ENCODE data around the gene PVALEF.

DNA sequence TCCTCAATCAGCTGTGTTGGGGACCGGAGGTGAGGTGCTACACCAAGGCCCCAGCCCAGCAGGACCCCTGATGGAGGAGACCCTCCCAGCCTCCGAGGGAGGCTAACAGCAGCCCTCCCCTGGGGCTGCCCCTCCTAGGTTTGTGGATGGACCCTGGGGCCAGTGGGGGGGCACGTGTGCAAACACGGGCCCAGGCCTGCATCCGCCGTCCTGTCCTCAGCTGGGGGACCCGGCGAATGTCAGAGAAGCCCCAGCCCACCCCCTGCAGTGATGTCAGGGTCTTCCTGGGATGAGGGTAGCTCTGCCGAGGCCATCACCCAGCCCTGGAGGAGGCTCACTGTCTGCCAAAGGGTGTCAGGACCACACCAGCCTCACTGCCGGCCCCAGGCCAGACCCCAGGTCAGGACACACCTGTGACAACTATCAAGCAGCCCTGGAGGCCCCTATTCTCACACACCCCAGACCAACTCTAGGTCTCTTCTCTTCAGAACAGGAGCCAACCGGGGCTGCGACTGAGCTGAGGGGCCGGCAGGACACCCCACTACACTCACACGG lies 30.7 kb downstream of the PVALEF start:
- TF ChIP-seq EZH2 (IDR thresholded peaks at IDR 0.05; ENCODE audit: low read depth, low read length, severe bottlenecking) (no peak), TAF1 (IDR thresholded peaks at IDR 0.05; ENCODE audit: low read depth, low read length) (no peak)
- TF ChIP-seq, protein P1, sequence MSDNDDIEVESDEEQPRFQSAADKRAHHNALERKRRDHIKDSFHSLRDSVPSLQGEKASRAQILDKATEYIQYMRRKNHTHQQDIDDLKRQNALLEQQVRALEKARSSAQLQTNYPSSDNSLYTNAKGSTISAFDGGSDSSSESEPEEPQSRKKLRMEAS (IDR thresholded peaks at IDR 0.05), result no peak
